Stomach smooth muscle (tissue), 2 donors: ENCODE measurements around the gene KHDC4.
A peak's percentile ranks its signal among the peaks of the same experiment; 100 is the strongest.
"Not testable (repeated sequence)": the region's sequence is repeated elsewhere in the genome, so short reads cannot be mapped to it uniquely, and the experiment has no call there.

Experiments
- H3K27ac ChIP-seq: one replicate; pipeline ENCODE4 v1.7.0; 2013; ENCODE audit warnings: mild to moderate bottlenecking, low read length, inconsistent platforms
- H3K27me3 ChIP-seq, 2 donors: one replicate each; pipeline ENCODE4 v1.7.0; 2013; ENCODE audit warnings: low read length in 2 of 2; ENCODE audit not compliant: insufficient read depth in 2 of 2, control insufficient read depth in 1 of 2
- H3K36me3 ChIP-seq, 2 donors: one replicate each; pipeline ENCODE4 v1.7.0; 2013; ENCODE audit warnings: low read length in 2 of 2; ENCODE audit not compliant: control insufficient read depth in 2 of 2, insufficient read depth in 2 of 2
- H3K4me1 ChIP-seq: one replicate; pipeline ENCODE4 v1.7.0; 2013; ENCODE audit warnings: low read length; ENCODE audit not compliant: control insufficient read depth, insufficient read depth
- H3K4me3 ChIP-seq, 2 donors: one replicate each; pipeline ENCODE4 v1.7.0; 2013; ENCODE audit warnings: low read length in 2 of 2
- H3K9ac ChIP-seq, 2 donors: one replicate each; pipeline ENCODE4 v1.7.0; 2013; ENCODE audit warnings: low read length in 2 of 2, mild to moderate bottlenecking in 1 of 2
- H3K9me3 ChIP-seq, 2 donors: one replicate each; pipeline ENCODE4 v1.7.0; 2013; ENCODE audit warnings: low read length in 2 of 2; ENCODE audit not compliant: control insufficient read depth in 2 of 2
- donor health status: healthy.
- donor health status: Pancreatic carcinoma.

Gene KHDC4

GRCh38 chr1:155899683-155900082, 34.5 kb downstream of the KHDC4 start:
- Histone ChIP-seq H3K9ac (no peak overlapping the region), H3K4me1 (no peaks in the 10 kb centered on the region), H3K9me3 (no peaks in the 10 kb centered on the region), H3K27ac (no peak overlapping the region), H3K27me3 (no peaks in the 10 kb centered on the region), H3K4me3 (no peak overlapping the region), H3K36me3 (peaks cover 30 to 33% of the 10 kb centered on the region in 2 donors)

- H3K9me3 ChIP-seq: no peaks in the 10 kb centered on the region
- H3K27me3 ChIP-seq: no peaks in the 10 kb centered on the region
- H3K27ac ChIP-seq: no peak overlapping the region
- no peaks in the 10 kb centered on the region for H3K4me1 ChIP-seq
- H3K4me3 ChIP-seq: no peak overlapping the region
- H3K9ac ChIP-seq: no peak overlapping the region
- peaks cover 22 to 26% of the 10 kb centered on the region in 2 donors for H3K36me3 ChIP-seq
Observed at GRCh38 chr1:155898888-155899287, 35.3 kb downstream of the KHDC4 start.

- Histone ChIP-seq H3K9ac (no peak overlapping the region), H3K36me3 (peaks cover 17 to 20% of the 10 kb centered on the region in 2 donors), H3K4me3 (no peak overlapping the region)
Observed at GRCh38 chr1:155897746-155898145, 36.5 kb downstream of the KHDC4 start.

GRCh38 chr1:155896476-155896875, 37.7 kb downstream of the KHDC4 start:
- not testable (repeated sequence) for H3K9me3 ChIP-seq, H3K9ac ChIP-seq, H3K27me3 ChIP-seq, H3K27ac ChIP-seq, H3K4me3 ChIP-seq, H3K4me1 ChIP-seq
- peaks cover 16 to 17% of the 10 kb centered on the region in 2 donors for H3K36me3 ChIP-seq

More at GRCh38 chr1:155897746-155898145, 36.5 kb downstream of the KHDC4 start:
- no peaks in the 10 kb centered on the region for H3K27me3 ChIP-seq
- no peaks in the 10 kb centered on the region for H3K9me3 ChIP-seq
- no peak overlapping the region for H3K27ac ChIP-seq
- peaks cover 3% of the 10 kb centered on the region for H3K4me1 ChIP-seq

- H3K4me3 ChIP-seq, H3K4me1 ChIP-seq, H3K27ac ChIP-seq, H3K9ac ChIP-seq, H3K9me3 ChIP-seq, H3K27me3 ChIP-seq: not testable (repeated sequence)
- H3K36me3 ChIP-seq: peaks cover 12 to 15% of the 10 kb centered on the region in 2 donors
Observed at GRCh38 chr1:155895617-155896016, 38.6 kb downstream of the KHDC4 start.

GRCh38 chr1:155893389-155894142, 40.6 kb downstream of the KHDC4 start:
- no peaks in the 10 kb centered on the region for H3K27me3 ChIP-seq
- H3K4me3 ChIP-seq: no peak overlapping the region
- H3K36me3 ChIP-seq: peaks cover 0 to 2% of the 10 kb centered on the region in 2 donors
- H3K27ac ChIP-seq: peak overlapping the region; percentile 18
- peaks cover 8% of the 10 kb centered on the region for H3K4me1 ChIP-seq
- H3K9me3 ChIP-seq: no peaks in the 10 kb centered on the region
- H3K9ac ChIP-seq: no peak overlapping the region

GRCh38 chr1:155892796-155893195, 41.4 kb downstream of the KHDC4 start:
- Histone ChIP-seq H3K27ac (peak overlapping the region; percentile 11), H3K4me3 (no peak overlapping the region), H3K9ac (no peak overlapping the region), H3K36me3 (peaks cover 0 to 2% of the 10 kb centered on the region in 2 donors), H3K4me1 (peaks cover 8% of the 10 kb centered on the region), H3K27me3 (no peaks in the 10 kb centered on the region), H3K9me3 (no peaks in the 10 kb centered on the region)

GRCh38 chr1:155890251-155890650, 44.0 kb downstream of the KHDC4 start:
- no peaks in the 10 kb centered on the region for H3K9me3 ChIP-seq
- H3K27ac ChIP-seq: no peak overlapping the region
- peaks cover 8% of the 10 kb centered on the region for H3K4me1 ChIP-seq
- H3K4me3 ChIP-seq: no peak overlapping the region
- no peak overlapping the region for H3K9ac ChIP-seq
- no peaks in the 10 kb centered on the region for H3K27me3 ChIP-seq
- no peaks in the 10 kb centered on the region for H3K36me3 ChIP-seq

GRCh38 chr1:155889566-155889965, 44.6 kb downstream of the KHDC4 start:
- H3K27ac ChIP-seq: no peak overlapping the region
- H3K36me3 ChIP-seq: peaks cover 0 to 2% of the 10 kb centered on the region in 2 donors
- H3K4me3 ChIP-seq: no peak overlapping the region
- H3K4me1 ChIP-seq: peaks cover 8% of the 10 kb centered on the region
- H3K27me3 ChIP-seq: no peaks in the 10 kb centered on the region
- H3K9me3 ChIP-seq: no peaks in the 10 kb centered on the region
- no peak overlapping the region for H3K9ac ChIP-seq

GRCh38 chr1:155888481-155888880, 45.7 kb downstream of the KHDC4 start:
- Histone ChIP-seq H3K9ac (no peak overlapping the region), H3K4me3 (no peak overlapping the region), H3K9me3 (no peaks in the 10 kb centered on the region), H3K27me3 (no peaks in the 10 kb centered on the region), H3K4me1 (peaks cover 8% of the 10 kb centered on the region), H3K27ac (no peak overlapping the region), H3K36me3 (peaks cover 0 to 2% of the 10 kb centered on the region in 2 donors)

GRCh38 chr1:155884982-155885381, 49.2 kb downstream of the KHDC4 start:
- H3K4me1 ChIP-seq: no peaks in the 10 kb centered on the region
- H3K4me3 ChIP-seq: no peak overlapping the region
- H3K9ac ChIP-seq: peak overlapping the region in 1 of 2 donors; percentile 14
- no peak overlapping the region for H3K27ac ChIP-seq
- no peaks in the 10 kb centered on the region for H3K27me3 ChIP-seq
- H3K36me3 ChIP-seq: peaks cover 13% of the 10 kb centered on the region in 2 donors
- no peaks in the 10 kb centered on the region for H3K9me3 ChIP-seq
